Uterus (tissue), 2 donors: ENCODE measurements around the gene TMEM204.

ENCODE experiments used
- POLR2A ChIP-seq, 2 donors: fragments of 450-650 bp; IDR thresholded peaks; one replicate each; pipeline ENCODE4 v1.6.1; 2016; ENCODE audit warnings: antibody characterized with exemption in 2 of 2, mild to moderate bottlenecking in 1 of 2, moderate library complexity in 1 of 2
- TF ChIP-seq, protein P1 (sequence below), 4 experiments: fragments of 200-600 bp in 2 of 4; fragments of 450-650 bp in 2 of 4; sonication (generic) in 2 of 4; IDR thresholded peaks; one replicate each; pipeline ENCODE4 v1.5.1; 2016 to 2019; ENCODE audit warnings: antibody characterized with exemption in 4 of 4, mild to moderate bottlenecking in 2 of 4, moderate library complexity in 1 of 4

GRCh38 chr16:1564325-1564724, 30.9 kb downstream of the TMEM204 start:
- TF ChIP-seq, protein P1, sequence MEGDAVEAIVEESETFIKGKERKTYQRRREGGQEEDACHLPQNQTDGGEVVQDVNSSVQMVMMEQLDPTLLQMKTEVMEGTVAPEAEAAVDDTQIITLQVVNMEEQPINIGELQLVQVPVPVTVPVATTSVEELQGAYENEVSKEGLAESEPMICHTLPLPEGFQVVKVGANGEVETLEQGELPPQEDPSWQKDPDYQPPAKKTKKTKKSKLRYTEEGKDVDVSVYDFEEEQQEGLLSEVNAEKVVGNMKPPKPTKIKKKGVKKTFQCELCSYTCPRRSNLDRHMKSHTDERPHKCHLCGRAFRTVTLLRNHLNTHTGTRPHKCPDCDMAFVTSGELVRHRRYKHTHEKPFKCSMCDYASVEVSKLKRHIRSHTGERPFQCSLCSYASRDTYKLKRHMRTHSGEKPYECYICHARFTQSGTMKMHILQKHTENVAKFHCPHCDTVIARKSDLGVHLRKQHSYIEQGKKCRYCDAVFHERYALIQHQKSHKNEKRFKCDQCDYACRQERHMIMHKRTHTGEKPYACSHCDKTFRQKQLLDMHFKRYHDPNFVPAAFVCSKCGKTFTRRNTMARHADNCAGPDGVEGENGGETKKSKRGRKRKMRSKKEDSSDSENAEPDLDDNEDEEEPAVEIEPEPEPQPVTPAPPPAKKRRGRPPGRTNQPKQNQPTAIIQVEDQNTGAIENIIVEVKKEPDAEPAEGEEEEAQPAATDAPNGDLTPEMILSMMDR (IDR thresholded peaks at IDR 0.05) = peak in 2 of 4 experiments; percentile 5 to 29
- TF ChIP-seq POLR2A (IDR thresholded peaks at IDR 0.05) = no peak
